CMK (cell line): ENCODE results near the gene ZNF232.
"Not testable (repeated sequence)": the region's sequence is repeated elsewhere in the genome, so short reads cannot be mapped to it uniquely, and the experiment has no call there.

Experiments used
- DNase-seq: peaks from one replicate; pipeline ENCODE4 v3.0.0-alpha.2; 2010; ENCODE audit warnings: low read depth

Gene ZNF232

DNA sequence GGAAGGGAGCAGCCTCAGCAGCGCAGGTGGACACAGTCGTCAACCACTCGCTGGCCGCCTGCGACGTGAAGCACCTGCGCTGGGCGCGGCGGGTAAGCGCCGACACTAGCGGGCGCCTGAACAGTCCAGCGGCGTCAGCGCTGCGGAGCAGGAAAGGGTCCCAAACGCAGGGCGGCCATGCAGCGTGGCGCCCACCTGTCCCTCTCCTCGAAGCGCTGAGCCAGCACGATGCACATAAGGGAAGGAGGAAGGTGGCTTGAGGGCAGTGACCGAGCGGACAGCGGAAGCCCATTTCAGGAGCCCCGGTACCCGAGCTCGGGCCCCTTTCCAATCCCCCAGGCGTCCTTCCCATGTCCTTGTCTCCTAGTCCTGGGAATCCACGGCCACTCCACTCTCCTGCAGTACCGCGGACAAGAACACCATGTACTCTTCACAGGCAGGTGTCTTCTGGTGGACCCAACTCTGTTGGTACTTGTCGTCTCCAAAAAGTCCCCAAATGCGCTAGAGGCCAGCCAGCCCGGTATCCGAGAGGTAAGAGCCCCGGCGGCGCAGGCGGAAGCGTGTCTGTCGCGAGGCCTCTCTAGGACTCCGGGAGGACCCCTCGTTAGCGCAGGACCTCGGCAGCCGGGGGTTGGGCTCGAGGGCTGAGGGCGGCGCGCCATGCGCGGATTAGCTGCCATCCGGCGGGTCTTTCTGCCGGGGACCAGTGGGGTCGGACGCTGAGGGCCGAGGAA lies 14.4 kb downstream of the ZNF232 start:
- DNase-seq: no peak

GRCh38 chr17:5096731-5097100 lies 15.0 kb downstream of the ZNF232 start:
- no peak for DNase-seq

- DNase-seq: no peak
These were observed 19.3 kb downstream of the ZNF232 start for GRCh38 chr17:5092218-5093010.

DNA sequence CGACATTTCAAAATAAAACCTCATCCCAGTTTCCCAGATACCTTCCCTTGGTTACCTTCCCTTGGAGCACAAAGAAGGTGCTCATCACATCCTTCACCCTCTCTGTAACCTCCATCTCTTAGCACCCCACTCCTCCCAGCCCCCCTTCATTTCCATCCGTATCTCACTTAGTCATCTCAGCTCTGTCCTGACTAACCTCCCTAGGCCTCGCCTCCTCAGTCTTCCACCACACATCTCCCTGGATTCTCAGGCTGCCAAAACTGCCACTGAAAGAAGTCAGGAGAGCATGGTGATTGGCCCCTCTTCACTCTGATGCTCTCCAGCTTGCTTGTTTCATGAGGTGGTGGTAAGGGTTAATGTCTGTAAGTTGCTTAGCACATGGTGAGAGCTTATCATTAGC lies 31.1 kb downstream of the ZNF232 start:
- DNase-seq: no peak

DNA sequence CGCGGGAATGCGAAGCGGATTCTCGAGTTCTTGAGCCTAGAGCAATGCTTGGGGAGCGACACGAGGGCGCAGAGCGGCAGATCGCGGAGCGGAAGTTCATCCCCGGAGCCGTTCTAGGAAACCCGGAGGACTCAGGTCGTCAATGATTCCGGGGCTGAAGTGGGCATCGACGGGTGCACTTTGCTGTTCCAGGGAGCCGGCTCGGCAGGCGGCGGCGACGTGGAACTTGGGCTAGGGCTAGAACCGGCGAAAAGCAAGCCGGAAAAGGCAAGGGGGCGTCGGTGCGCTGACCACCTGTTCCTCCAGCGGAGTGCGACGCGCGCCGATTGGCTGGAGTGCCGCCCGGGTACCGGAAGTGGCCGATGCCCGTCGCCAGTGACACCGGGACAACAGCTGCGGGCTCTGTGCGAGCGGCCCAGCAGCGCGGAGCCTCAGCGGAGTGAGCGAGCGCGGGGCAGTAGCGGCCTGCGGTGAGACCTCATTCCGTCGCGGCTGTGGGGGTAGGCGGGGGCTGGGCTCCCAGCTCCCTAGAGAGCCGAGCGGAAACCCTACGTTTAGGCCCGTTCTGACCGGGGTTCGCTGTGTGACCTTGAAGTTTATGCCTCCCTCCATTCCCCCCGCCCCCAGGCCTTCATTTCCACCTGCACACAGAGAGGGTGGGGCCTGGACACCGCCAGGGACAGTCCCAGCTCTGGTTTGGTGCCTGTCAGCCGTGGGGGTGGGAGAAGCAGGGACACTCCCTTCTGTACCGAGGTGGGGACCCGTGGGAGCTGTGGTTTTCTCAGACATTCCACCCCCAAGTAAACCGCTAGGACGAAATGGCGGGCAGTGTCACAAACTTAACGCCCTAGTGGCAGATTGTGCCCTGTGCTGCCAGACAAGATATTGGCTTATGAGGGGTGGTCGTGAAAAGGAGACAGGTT lies 33.3 kb downstream of the ZNF232 start, which contains the start of gene ZFP3:
Gene ZFP3, plus strand, starts transcription at position 362 of the 923 bp plus-strand sequence. CDS start 13,038 bp downstream, outside the sequence.
- no peak for DNase-seq

DNA sequence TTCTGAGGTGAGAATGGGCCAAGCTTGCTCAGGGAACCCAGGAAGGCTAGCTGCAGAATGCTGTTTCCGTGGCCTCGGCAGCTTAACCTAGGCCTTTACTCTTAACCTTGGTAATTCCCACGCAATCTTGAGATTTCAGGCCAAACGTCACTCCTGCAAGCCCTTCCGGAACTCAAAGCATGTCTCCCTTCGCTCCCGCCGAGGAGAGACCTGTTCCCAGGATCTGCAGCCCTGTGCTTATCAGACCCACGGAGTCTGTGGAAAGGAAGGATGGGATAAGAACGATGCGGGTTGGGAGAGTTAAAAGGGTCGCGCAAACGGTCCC lies 33.9 kb downstream of the ZNF232 start:
- no peak for DNase-seq

- DNase-seq: not testable (repeated sequence)
These were observed 34.4 kb downstream of the ZNF232 start for GRCh38 chr17:5077275-5077674.

GRCh38 chr17:5075472-5075871 lies 36.2 kb downstream of the ZNF232 start:
- DNase-seq: not testable (repeated sequence)

GRCh38 chr17:5069724-5070123 lies 42.0 kb downstream of the ZNF232 start:
- DNase-seq: no peak

GRCh38 chr17:5068236-5068635 lies 43.4 kb downstream of the ZNF232 start:
- no peak for DNase-seq

DNA sequence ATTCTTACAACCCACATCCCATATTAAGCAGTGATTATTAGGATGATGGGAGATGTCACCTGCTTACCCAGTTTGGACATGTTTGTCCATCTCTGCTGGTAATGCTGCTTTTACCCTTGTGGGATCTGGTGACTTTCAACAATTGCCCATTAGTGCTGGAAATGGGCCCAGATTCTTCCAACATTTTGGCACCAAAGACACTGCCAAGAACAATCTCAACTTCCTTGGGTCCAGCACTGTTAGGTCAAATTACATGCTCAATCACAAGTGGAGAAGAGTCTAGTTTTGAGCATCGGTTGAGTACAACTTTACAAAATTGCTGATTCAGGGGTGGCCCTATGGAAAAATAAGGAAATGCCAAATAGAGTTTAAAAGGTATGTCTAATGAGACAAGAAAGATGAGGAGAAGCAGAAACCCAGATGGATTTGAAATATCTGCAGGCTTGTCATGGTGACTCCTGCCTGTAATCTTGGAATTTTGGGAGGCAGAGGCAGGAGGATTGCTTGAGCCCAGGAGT lies 46.4 kb downstream of the ZNF232 start:
- DNase-seq: no peak
